NB4 (cell line): ENCODE measurements around the gene HTR4.

Source experiments
- DNase-seq: peaks from one replicate; pipeline ENCODE4 v3.0.0; 2010; ENCODE audit warnings: low read depth
- H3K4me3 ChIP-seq: one replicate; pipeline ENCODE4 v1.5.1; 2011; ENCODE audit warnings: mild to moderate bottlenecking, low read depth, low read length, moderate library complexity
- CTCF ChIP-seq: IDR thresholded peaks from one replicate; pipeline ENCODE4 v1.5.1; 2012; ENCODE audit warnings: low read depth, low read length
- MAX ChIP-seq: IDR thresholded peaks from 2 replicates; pipeline ENCODE4 v1.6.1; 2011; ENCODE audit warnings: low read depth, low read length
- MYC ChIP-seq: IDR thresholded peaks from 2 replicates; pipeline ENCODE4 v1.6.1; 2011; ENCODE audit warnings: low read depth, low read length
- POLR2A ChIP-seq: IDR thresholded peaks from 2 replicates; pipeline ENCODE4 v1.6.1; 2011; ENCODE audit warnings: mild to moderate bottlenecking; ENCODE audit not compliant: insufficient read length; ENCODE audit errors: extremely low read depth

Gene HTR4

GRCh38 chr5:148595697-148596096 is 58.6 kb downstream of the HTR4 start:
- DNase-seq, result no peak
- no peak overlapping the region for H3K4me3 ChIP-seq
- TF ChIP-seq POLR2A, result no peak
- TF ChIP-seq MYC, result no peak
- TF ChIP-seq CTCF, result no peak
- TF ChIP-seq MAX, result no peak

- no peak overlapping the region for H3K4me3 ChIP-seq
- TF ChIP-seq POLR2A, result no peak
- no peak for TF ChIP-seq MYC
- no peak for TF ChIP-seq CTCF
- no peak for TF ChIP-seq MAX
- no peak for DNase-seq
Measured at GRCh38 chr5:148586796-148587195, 67.5 kb downstream of the HTR4 start.

GRCh38 chr5:148585988-148586387 is 68.3 kb downstream of the HTR4 start:
- TF ChIP-seq CTCF, result peak; percentile 5
- TF ChIP-seq MAX, result no peak
- DNase-seq, result no peak
- no peak overlapping the region for H3K4me3 ChIP-seq

GRCh38 chr5:148584103-148584502 is 70.2 kb downstream of the HTR4 start:
- TF ChIP-seq CTCF (no peak), MAX (no peak), POLR2A (no peak)
- H3K4me3 ChIP-seq, result no peak overlapping the region
- DNase-seq, result no peak

GRCh38 chr5:148583421-148583965 is 70.8 kb downstream of the HTR4 start:
- H3K4me3 ChIP-seq, result no peak overlapping the region
- no peak for DNase-seq
- TF ChIP-seq MAX (no peak), POLR2A (no peak), MYC (no peak), CTCF (no peak)

GRCh38 chr5:148574167-148574566 is 80.2 kb downstream of the HTR4 start:
- TF ChIP-seq CTCF, result no peak
- TF ChIP-seq MYC, result no peak
- TF ChIP-seq MAX, result no peak
- no peak for TF ChIP-seq POLR2A
- H3K4me3 ChIP-seq, result no peak overlapping the region
- DNase-seq, result no peak
